ENCODE data around the gene CNOT11.
A peak's percentile ranks its signal among the peaks of the same experiment; 100 is the strongest.
"Not testable (repeated sequence)": the region's sequence is repeated elsewhere in the genome, so short reads cannot be mapped to it uniquely, and the experiment has no call there.

CNOT11 gene

GRCh38 chr2:101248756-101249155, 3.9 kb upstream of the CNOT11 start:
- DNase-seq = not testable (repeated sequence)

- no peak for DNase-seq
Measured at GRCh38 chr2:101249826-101250225, 2.9 kb upstream of the CNOT11 start.

DNA sequence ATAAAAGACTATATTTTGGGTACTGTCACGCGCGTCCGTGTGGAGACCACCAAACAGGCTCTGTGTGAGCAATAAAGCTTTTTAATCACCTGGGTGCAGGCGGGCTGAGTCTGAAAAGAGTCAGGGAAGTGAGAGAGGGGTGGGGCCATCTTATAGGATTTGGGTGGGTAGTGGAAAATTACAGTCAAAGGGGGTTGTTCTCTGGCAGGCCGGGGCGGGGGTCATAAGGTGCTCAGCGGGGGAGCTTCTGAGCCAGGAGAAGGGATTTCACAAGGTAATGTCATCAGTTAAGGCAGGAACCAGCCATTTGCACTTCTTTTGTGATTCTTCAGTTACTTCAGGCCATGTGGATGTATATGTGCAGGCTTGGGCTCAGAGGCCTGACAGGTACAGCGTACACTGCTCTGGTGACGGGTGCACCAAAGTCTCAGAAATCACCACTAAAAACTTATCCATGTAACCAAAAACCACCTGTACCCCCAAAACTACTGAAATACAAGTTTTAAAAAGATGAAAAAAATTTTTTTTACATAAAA, 1.4 kb upstream of the CNOT11 start:
- DNase-seq = not testable (repeated sequence)

DNA sequence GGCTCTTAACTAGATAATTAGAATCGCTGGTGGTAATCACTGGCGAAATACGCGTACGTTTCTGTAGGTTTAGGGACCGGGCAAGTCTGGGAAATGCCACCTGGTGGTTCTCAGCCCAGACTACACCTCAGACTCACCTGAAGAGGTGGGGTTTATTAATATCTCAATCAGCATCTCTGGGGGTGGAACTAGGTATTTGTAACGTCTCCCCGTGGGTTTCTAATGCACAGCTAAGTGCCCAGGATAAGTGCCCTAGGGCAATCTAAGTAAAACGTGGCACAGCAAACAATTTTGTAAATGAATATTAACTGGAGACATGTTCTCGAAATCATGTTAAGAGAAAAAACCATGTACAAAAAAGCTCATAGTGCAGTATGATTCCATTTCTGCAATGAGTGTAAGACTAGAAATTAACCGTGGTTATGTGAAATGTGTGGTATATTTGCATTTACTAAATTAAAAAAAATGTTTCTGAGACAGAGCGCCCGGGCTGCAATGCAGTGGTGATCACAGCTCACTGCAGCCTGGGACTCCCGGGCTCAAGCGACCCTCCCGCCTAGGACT, 760 bp upstream of the CNOT11 start:
- peak; percentile 35 for DNase-seq

DNA sequence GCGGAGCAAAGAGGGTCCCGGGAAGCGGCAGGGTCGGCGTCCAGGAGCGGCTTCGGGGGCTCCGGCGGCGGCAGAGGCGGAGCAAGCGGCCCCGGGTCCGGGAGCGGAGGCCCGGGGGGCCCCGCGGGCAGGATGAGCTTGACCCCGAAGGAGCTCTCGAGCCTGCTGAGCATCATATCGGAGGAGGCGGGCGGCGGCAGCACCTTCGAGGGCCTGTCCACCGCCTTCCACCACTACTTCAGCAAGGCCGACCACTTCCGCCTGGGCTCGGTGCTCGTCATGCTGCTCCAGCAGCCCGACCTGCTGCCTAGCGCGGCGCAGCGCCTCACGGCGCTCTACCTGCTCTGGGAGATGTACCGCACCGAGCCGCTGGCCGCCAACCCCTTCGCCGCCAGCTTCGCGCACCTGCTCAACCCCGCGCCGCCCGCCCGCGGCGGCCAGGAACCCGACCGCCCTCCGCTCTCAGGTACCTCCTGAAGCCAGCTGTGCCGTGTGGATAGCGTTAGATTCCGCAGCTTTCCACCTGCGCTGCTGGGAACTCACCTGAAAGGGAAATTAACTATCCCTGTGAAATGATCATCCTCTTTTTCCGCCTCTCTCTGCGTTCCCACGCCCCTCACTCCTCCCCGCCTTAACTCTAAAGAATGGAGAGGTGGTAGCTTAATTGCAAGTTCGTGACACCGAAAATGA, 472 bp downstream of the CNOT11 start:
- peak; percentile 82 for DNase-seq

DNA sequence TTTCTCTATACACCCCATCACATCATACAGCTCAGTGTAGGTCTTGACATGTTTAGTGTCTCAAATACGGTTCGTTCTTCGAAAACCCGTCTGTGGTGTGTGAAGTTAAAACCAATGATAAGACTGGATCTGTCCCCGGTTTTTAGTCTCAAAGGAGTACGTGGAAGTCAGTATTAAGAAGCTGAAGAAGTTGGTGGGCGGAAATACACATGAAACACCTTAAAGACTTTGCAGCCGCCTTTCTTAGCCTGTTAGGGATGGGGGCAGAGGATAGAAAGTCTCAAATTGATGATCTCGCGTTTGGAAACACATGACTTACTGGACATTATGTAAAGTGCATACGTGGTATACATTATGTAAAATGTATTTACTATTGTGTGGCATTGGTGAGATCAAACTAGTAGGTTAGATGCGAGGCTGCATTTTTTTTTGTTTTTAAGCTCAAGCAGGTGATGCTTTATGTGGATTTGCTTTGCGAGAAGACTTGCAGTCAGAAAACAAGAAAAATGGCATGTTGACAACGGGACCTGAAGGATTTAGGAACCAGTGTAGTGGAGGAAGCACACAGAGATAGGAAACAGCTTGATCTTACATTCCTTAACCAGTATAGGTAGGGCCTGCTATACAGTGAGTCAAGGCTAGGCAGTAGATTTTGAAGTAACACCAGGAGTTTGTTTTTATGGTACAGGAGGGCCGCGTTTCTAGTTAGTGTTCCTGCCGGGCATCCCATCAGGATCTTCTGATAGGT, 1.2 kb downstream of the CNOT11 start:
- no peak for DNase-seq

DNA sequence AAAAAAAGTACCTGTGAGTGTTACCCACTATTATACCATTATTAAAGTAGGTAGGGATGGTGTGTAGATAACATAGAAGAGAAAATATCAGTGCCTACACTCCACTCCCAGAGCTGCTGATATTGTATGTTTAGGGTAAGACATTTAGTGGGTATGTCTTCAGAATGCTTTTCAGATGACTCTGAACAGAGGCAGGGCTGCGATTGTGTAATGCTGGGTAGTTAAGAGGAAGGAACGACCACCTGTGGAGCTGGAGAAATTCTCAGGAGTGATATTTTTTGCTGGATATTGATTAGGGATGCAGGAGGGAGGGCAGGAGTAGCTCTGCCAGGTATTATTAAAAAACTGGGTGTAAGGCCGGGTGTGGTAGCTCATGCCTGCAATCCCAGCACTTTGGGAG, 2.8 kb downstream of the CNOT11 start:
- no peak for DNase-seq

GRCh38 chr2:101256316-101256715, 3.6 kb downstream of the CNOT11 start:
- no peak for DNase-seq

GRCh38 chr2:101258804-101259203, 6.1 kb downstream of the CNOT11 start:
- no peak for DNase-seq

GRCh38 chr2:101262142-101262541, 9.5 kb downstream of the CNOT11 start:
- DNase-seq = no peak

- no peak for DNase-seq
Measured at GRCh38 chr2:101263377-101263800, 10.7 kb downstream of the CNOT11 start.

- no peak for DNase-seq
Measured at GRCh38 chr2:101264360-101264939, 11.8 kb downstream of the CNOT11 start.

DNA sequence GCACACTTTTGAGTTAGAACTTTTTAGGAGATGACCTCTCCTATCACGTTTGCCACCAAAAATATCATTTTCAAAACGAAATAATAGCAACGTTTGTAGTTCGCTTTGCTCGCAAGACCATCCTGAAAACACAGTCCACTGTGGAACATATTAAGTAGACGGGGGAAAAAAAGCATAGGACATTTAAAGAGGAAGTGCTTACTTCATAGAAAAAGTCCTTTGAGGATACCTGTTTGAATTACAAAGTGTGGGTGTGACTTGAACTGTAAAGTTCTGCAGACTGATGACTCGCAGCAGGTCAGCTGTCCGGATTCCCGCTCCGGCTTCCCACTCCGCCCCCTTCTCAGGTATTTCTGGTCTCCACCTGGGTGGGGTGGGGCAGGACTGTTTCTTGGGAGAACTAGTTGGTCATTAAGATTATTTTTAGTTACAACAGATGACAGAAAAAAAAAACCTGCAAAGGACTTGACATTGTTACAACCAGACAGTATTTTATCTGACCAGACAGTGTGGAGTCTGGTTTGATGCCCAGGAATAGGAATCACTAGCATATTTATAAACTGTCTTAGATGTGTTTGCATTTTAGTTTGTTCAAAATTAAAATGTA, 13.3 kb downstream of the CNOT11 start:
- no peak for DNase-seq

- DNase-seq = no peak
Measured at GRCh38 chr2:101267671-101268656, 15.3 kb downstream of the CNOT11 start.

- no peak for DNase-seq
Measured at GRCh38 chr2:101270700-101271259, 18.1 kb downstream of the CNOT11 start.

DNA sequence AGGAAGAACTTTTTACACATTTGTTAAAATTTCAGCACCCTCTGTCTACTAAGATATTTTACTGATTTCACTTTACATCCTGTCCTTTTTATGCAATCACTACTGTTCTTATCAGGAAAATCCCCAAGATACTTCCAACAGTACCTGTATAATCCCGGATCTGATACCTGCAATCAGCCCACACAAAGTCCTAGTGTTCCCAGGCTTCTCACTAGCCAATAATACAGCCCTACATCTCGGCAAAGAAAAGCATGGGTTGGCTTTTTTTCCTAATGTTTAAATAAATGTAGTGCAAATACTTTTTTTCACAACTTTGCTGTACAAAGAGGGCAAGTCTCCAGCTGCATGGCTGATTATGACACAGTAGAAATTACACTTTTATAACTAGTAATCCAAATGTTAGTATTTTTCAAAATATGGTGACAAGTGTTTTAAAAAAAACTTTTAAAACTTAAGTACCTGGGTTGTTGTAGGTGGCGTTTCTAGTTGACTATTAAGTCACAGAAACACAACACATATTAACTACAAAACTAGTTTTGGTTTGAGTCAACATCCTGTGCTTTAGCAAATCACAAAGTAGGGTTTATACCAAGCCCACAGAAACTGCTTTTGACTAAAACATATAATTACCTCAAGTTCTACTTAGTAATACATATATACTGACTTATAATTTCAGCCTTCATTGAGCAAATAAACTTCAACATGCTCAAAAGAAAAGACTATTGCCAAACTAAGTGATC, 19.5 kb downstream of the CNOT11 start:
- DNase-seq = no peak

DNA sequence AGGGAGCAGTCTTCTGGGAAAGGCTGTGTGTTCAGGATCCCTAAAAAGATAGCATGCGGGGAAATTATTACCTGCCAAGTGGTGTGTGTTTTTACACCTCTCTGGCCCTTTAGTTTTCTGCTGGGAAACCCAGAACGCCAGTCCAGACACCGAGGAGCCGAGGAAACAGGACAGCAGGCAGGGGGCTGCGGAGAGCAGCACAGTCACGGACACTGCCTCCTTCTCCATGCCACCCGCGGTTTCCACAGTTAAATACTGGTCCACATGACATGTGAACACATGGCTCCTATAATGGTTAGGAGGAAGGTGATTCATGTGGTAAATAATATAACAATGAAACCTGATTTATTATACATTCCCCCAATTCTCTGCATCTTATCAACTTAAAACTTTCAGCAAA, 20.4 kb downstream of the CNOT11 start:
- DNase-seq = no peak

DNA sequence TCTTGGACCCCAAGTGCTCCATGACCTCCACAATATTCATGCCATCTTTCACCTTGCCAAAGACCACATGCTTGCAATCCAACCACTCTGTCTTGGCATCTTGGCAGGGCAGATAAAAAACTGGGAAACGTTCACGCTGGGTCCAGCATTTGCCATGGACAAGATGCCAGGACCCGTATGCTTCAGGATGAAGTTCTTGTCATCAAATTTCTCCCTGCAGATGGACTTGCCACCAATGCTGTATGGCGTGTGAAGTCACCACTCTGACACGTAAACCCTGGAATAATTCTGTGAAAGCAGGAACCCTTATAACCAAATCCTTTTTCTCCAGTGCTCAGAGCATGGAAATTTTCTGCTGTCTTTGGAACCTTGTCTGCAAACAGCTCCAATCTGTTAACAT, 21.5 kb downstream of the CNOT11 start:
- no peak for DNase-seq

- DNase-seq = no peak
Measured at GRCh38 chr2:101277111-101277510, 24.4 kb downstream of the CNOT11 start.

GRCh38 chr2:101278925-101279324, 26.2 kb downstream of the CNOT11 start:
- no peak for DNase-seq

GRCh38 chr2:101281482-101281881, 28.8 kb downstream of the CNOT11 start:
- DNase-seq = no peak

Measured in CD4-positive, alpha-beta T cell treated with Interleukin-6 for 4 hours (primary cell).